PC-3 (cell line): Measurements from ENCODE around the gene DNAH9. TPM values are rescaled to one million over a fixed set of nuclear protein-coding genes. Genes with fewer than 3 reads are reported as not detected.
A peak's percentile ranks its signal among the peaks of the same experiment; 100 is the strongest.

Experiments
- ATAC-seq: fragments of 200-7000 bp; cut with Tn5 transposase; 2 replicates; pipeline ENCODE4 v1.9.1; 2020; ENCODE audit warnings: mild to moderate bottlenecking, moderate library complexity
- BruUV-seq: library from RNA; stranded (reverse); fragments of 400-500 nt; replicated peaks from 2 replicates; lab custom pipeline; 2021; lab: Mats Ljungman, UMichigan
- CTCF ChIA-PET: fragments of 300-600 bp; sonication (Branson Sonifier 250); formaldehyde crosslinking; loops from one replicate; lab custom pipeline; 2022; ENCODE audit warnings: antibody characterized with exemption; lab: Charles Lee
- POLR2A ChIA-PET: fragments of 300-600 bp; sonication (Branson Sonifier 250); formaldehyde crosslinking; loops from one replicate; lab custom pipeline; 2022; ENCODE audit warnings: antibody characterized with exemption; ENCODE audit not compliant: unreplicated experiment; lab: Charles Lee
- DNase-seq: peaks from one replicate; pipeline ENCODE4 v3.0.0-alpha.2; 2015
- H2AFZ ChIP-seq: fragments of 300-600 bp; sonication (generic); 2 replicates; pipeline ENCODE4 v1.6.0; 2016; ENCODE audit warnings: antibody characterized with exemption, low read length
- H3F3A ChIP-seq: fragments of 300-600 bp; sonication (generic); one replicate; pipeline ENCODE4 v1.6.0; 2017; ENCODE audit warnings: antibody characterized with exemption, low read length, control low read depth, mild to moderate bottlenecking; ENCODE audit not compliant: unreplicated experiment
- H3K27ac ChIP-seq: fragments of 300-600 bp; sonication (generic); 2 replicates; pipeline ENCODE4 v1.5.1; 2016; ENCODE audit warnings: mild to moderate bottlenecking, low read length
- H3K27me3 ChIP-seq: fragments of 300-600 bp; sonication (generic); 2 replicates; pipeline ENCODE4 v1.6.1; 2016; ENCODE audit warnings: low read length, mixed read lengths
- H3K36me3 ChIP-seq: fragments of 300-600 bp; sonication (generic); 2 replicates; pipeline ENCODE4 v1.6.1; 2016; ENCODE audit warnings: low read depth, mixed run types, low read length, mixed read lengths
- H3K4me1 ChIP-seq: fragments of 300-600 bp; sonication (generic); 2 replicates; pipeline ENCODE4 v1.5.1; 2016; ENCODE audit warnings: low read length; ENCODE audit not compliant: insufficient read depth
- H3K4me2 ChIP-seq: fragments of 300-600 bp; sonication (generic); 2 replicates; pipeline ENCODE4 v1.6.0; 2016; ENCODE audit warnings: low read length
- H3K4me3 ChIP-seq: fragments of 300-600 bp; sonication (generic); 2 replicates; pipeline ENCODE4 v1.5.1; 2016; ENCODE audit warnings: mild to moderate bottlenecking, low read length, mixed read lengths
- H3K79me2 ChIP-seq: fragments of 300-600 bp; sonication (generic); 2 replicates; pipeline ENCODE4 v1.6.1; 2017; ENCODE audit warnings: low read length, mixed read lengths
- H3K9ac ChIP-seq: fragments of 300-600 bp; sonication (generic); 2 replicates; pipeline ENCODE4 v1.6.0; 2016; ENCODE audit warnings: mild to moderate bottlenecking, low read length
- H3K9me2 ChIP-seq: fragments of 300-600 bp; sonication (generic); replicated peaks from 2 replicates; pipeline ENCODE4 v1.6.1; 2016; ENCODE audit warnings: mixed run types, low read length, mixed read lengths
- H3K9me3 ChIP-seq: fragments of 300-600 bp; sonication (generic); 2 replicates; pipeline ENCODE4 v1.6.1; 2016; ENCODE audit warnings: low read length, mixed read lengths
- H4K20me1 ChIP-seq: fragments of 300-600 bp; sonication (generic); 2 replicates; pipeline ENCODE4 v1.6.1; 2016; ENCODE audit warnings: low read length, mixed read lengths
- EZH2 ChIP-seq: fragments of 300-600 bp; sonication (generic); IDR thresholded peaks from one replicate; pipeline ENCODE4 v1.6.1; 2017; ENCODE audit warnings: antibody characterized with exemption, mild to moderate bottlenecking, low read length; ENCODE audit not compliant: unreplicated experiment
- EZH2phosphoT487 ChIP-seq: fragments of 300-600 bp; sonication (generic); IDR thresholded peaks from 2 replicates; pipeline ENCODE4 v1.6.1; 2018; ENCODE audit warnings: mild to moderate bottlenecking, antibody characterized with exemption, low read length, borderline replicate concordance
- intact Hi-C: fragments of 100-400 bp; cut with micrococcal nuclease; formaldehyde crosslinking; loops from 2 replicates; pipeline ENCODE4 v1.9.0; 2023
- total RNA-seq: library from RNA; depleted of rRNA; stranded (reverse); fragments of >200 nt; gene quantifications from 2 replicates; pipeline ENCODE4 v1.2.3, GENCODE V29; 2014
- TF ChIP-seq, protein P1 (sequence below): fragments of 300-600 bp; sonication (generic); conservative IDR thresholded peaks from 2 replicates; pipeline ENCODE4 v1.5.1; 2017; ENCODE audit warnings: antibody characterized with exemption, low read depth, mild to moderate bottlenecking, low read length

DNAH9 gene
- total RNA-seq, 1 experiment from 2014 or later = 0.11 TPM

DNA sequence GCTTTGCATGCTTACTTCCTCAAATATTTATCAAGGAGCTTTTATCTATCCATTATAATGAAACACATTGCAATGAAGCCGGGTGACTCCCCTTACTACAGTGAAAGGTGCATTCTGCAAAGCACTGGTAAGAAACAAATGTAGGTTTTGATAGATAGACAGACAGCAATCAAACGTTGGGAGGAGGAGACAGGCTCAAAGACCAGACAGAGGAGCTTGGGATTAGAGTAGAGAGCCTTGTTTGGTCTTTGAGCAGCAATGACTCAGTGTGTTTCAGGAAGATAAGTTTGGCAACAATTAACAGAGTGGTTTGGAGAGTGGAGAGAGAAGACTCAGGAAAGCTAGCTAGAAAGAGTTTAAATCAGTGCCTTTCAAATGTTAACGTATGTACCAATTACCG is 330.2 kb downstream of the DNAH9 start:
- ChIA-PET POLR2A (no interaction called here), CTCF (interaction anchor here (0.6 kb wide), 1 partner anchor 1085 kb away, joined by 5 read pairs; no protein-coding TSS in a partner anchor)
- H3F3A ChIP-seq = no peaks in the 10 kb centered on the region
- no peaks in the 10 kb centered on the region for H3K9me2 ChIP-seq
- 0 out of 2 replicates have a peak, but pooled peaks cover 9% of the 10 kb centered on the region for H3K27me3 ChIP-seq
- no peaks in the 10 kb centered on the region for H3K4me1 ChIP-seq
- ATAC-seq (no peak), DNase-seq (no peak)
- no peaks in the 10 kb centered on the region for H4K20me1 ChIP-seq
- intact Hi-C loops = no loop called here
- no peaks in the 10 kb centered on the region for H3K9me3 ChIP-seq
- H3K36me3 ChIP-seq = no peaks in the 10 kb centered on the region
- H3K27ac ChIP-seq = no peak overlapping the region
- no peaks in the 10 kb centered on the region for H3K79me2 ChIP-seq
- H3K4me2 ChIP-seq = no peak overlapping the region
- H3K4me3 ChIP-seq = no peak overlapping the region
- no peak overlapping the region for H2AFZ ChIP-seq
- no peak overlapping the region for H3K9ac ChIP-seq
- TF ChIP-seq EZH2 = no peak
- TF ChIP-seq EZH2phosphoT487 = no peak
- TF ChIP-seq, protein P1, sequence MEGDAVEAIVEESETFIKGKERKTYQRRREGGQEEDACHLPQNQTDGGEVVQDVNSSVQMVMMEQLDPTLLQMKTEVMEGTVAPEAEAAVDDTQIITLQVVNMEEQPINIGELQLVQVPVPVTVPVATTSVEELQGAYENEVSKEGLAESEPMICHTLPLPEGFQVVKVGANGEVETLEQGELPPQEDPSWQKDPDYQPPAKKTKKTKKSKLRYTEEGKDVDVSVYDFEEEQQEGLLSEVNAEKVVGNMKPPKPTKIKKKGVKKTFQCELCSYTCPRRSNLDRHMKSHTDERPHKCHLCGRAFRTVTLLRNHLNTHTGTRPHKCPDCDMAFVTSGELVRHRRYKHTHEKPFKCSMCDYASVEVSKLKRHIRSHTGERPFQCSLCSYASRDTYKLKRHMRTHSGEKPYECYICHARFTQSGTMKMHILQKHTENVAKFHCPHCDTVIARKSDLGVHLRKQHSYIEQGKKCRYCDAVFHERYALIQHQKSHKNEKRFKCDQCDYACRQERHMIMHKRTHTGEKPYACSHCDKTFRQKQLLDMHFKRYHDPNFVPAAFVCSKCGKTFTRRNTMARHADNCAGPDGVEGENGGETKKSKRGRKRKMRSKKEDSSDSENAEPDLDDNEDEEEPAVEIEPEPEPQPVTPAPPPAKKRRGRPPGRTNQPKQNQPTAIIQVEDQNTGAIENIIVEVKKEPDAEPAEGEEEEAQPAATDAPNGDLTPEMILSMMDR = no peak
- BruUV-seq = no TSS peak

DNA sequence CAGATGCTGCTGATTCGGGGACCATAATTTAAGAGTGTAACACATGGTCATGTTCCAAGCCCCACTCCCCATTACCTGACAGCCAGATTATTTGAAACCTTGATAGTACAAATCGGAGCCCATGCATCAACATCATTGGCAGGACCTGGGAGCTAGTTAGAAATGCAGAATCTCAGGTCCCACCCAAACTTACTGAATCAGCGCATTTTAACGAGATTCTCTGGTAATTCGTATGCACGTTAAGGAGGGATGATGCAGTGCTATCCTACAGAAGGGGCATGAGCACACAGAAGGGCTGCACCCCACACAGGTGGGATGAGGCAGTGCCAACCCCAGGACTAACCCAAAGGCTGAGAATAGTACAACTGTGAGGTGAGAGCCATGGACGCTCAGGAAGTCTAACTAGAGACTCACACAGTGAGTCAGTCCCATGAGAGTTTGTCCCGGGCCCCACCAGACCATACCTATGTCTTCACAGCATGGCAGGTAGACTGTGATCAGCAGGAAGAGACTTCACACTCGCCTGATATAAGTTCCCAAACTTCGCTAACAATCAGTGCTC is 334.1 kb downstream of the DNAH9 start:
- Histone ChIP-seq H3K79me2 (no peaks in the 10 kb centered on the region), H3K9me2 (no peaks in the 10 kb centered on the region), H3K9ac (no peak overlapping the region), H3K27me3 (peaks cover 9% of the 10 kb centered on the region; the same call in 1 of the 2 replicates), H3K36me3 (no peaks in the 10 kb centered on the region), H2AFZ (no peak overlapping the region), H3K27ac (no peak overlapping the region), H3K9me3 (no peaks in the 10 kb centered on the region), H3K4me1 (no peaks in the 10 kb centered on the region), H3K4me3 (no peak overlapping the region), H4K20me1 (no peaks in the 10 kb centered on the region), H3K4me2 (no peak overlapping the region), H3F3A (no peaks in the 10 kb centered on the region)
- CTCF ChIA-PET = no interaction called here
- POLR2A ChIA-PET = no interaction called here
- no TSS peak for BruUV-seq
- TF ChIP-seq, protein P1 = no peak
- TF ChIP-seq EZH2phosphoT487 (no peak), EZH2 (no peak)
- intact Hi-C loops = no loop called here
- no peak for ATAC-seq
- no peak for DNase-seq

DNA sequence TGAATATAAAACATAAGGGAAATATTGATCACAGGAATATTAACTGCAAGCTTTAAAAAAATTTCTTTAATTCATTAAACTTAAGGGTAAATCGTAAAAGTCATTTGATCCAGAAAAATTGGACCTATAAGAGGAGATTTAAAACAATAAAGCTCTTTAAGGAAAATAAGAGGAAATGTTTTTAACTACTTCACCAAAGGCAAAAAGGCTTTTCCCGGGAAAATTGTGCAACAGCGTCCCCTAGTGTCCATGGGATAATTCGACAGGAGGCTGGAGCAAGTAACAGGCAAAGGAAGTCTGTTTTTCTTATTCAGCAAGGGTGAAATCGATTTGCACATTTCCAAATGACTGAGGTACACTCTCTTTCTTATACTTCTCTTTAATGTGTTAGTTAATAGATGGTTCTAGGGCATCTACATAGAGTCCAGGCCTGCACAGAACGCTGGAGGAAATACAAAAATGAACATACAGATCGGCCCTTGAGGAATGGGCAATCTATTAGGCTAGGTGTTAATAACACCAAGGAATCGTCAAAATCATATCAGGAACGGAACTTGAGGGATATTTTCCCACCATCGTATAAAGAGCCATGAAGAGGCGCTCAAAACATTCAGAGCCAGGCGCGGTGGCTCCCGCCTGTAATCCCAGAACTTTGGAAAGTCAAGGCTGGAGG is 337.6 kb downstream of the DNAH9 start:
- CTCF ChIA-PET = interaction anchor here (0.6 kb wide), 1 partner anchor 679 kb away, joined by 3 read pairs; no protein-coding TSS in a partner anchor
- no peak for TF ChIP-seq EZH2phosphoT487
- TF ChIP-seq, protein P1 = peak; percentile 99
- Histone ChIP-seq H3F3A (no peaks in the 10 kb centered on the region), H2AFZ (no peak overlapping the region), H3K27me3 (peaks cover 32% of the 10 kb centered on the region), H3K27ac (no peak overlapping the region), H3K4me3 (no peak overlapping the region), H3K9ac (no peak overlapping the region), H3K9me2 (no peaks in the 10 kb centered on the region), H3K79me2 (no peaks in the 10 kb centered on the region), H3K36me3 (no peaks in the 10 kb centered on the region), H4K20me1 (no peaks in the 10 kb centered on the region), H3K4me1 (no peaks in the 10 kb centered on the region), H3K9me3 (no peaks in the 10 kb centered on the region), H3K4me2 (no peak overlapping the region)
- POLR2A ChIA-PET = no interaction called here
- BruUV-seq = no TSS peak
- intact Hi-C loops = loop anchor here (2.0 kb wide), 1 partner anchor 1059 kb away; no protein-coding TSS in a partner anchor
- DNase-seq (peak; percentile 92), ATAC-seq (no peak)
